HepG2 (cell line): ENCODE measurements around the gene FGA. TPM values are rescaled to one million over a fixed set of nuclear protein-coding genes. Genes with fewer than 3 reads are reported as not detected.

Source experiments
- BRD4 ChIP-seq: sonication (generic); formaldehyde crosslinking; IDR thresholded peaks from 2 replicates; pipeline ENCODE4 v1.4.0; 2020; ENCODE audit warnings: missing genetic modification reagents
- CCDC6 ChIP-seq: sonication (generic); formaldehyde crosslinking; IDR thresholded peaks from 2 replicates; pipeline ENCODE4 v1.8.1; 2022; ENCODE audit warnings: mild to moderate bottlenecking, missing genetic modification reagents, moderate library complexity
- FOXJ3 ChIP-seq: sonication (generic); formaldehyde crosslinking; IDR thresholded peaks from 2 replicates; pipeline ENCODE4 v1.4.0; 2020; ENCODE audit warnings: missing genetic modification reagents, mild to moderate bottlenecking, borderline replicate concordance
- FOXK1 ChIP-seq: sonication (generic); formaldehyde crosslinking; IDR thresholded peaks from 2 replicates; pipeline ENCODE4 v1.4.0; 2020; ENCODE audit warnings: low read depth, missing genetic modification reagents, borderline replicate concordance
- FOXO1 ChIP-seq: sonication (generic); formaldehyde crosslinking; IDR thresholded peaks from 2 replicates; pipeline ENCODE4 v1.4.0; 2020; ENCODE audit warnings: missing genetic modification reagents
- GABPA ChIP-seq, 2 experiments: IDR thresholded peaks; 2 replicates each; pipeline ENCODE4 v1.6.1; 2011 to 2016; ENCODE audit warnings: low read depth in 2 of 2, low read length in 1 of 2, missing biosample characterization in 1 of 2, missing genetic modification characterization in 1 of 2
- HDAC2 ChIP-seq: sonication (generic); formaldehyde crosslinking; IDR thresholded peaks from 2 replicates; pipeline ENCODE4 v1.4.0; 2020; ENCODE audit warnings: missing genetic modification reagents
- MEIS2 ChIP-seq: sonication (generic); formaldehyde crosslinking; IDR thresholded peaks from 2 replicates; pipeline ENCODE4 v1.9.0; 2021; ENCODE audit warnings: mild to moderate bottlenecking, missing genetic modification reagents
- MIER2 ChIP-seq: IDR thresholded peaks from 2 replicates; pipeline ENCODE4 v1.6.1; 2016; ENCODE audit warnings: missing biosample characterization, missing genetic modification reagents
- NFATC3 ChIP-seq: sonication (generic); formaldehyde crosslinking; IDR thresholded peaks from 2 replicates; pipeline ENCODE4 v1.5.1; 2020; ENCODE audit warnings: mild to moderate bottlenecking, missing genetic modification reagents
- NPAS2 ChIP-seq: sonication (generic); formaldehyde crosslinking; IDR thresholded peaks from 2 replicates; pipeline ENCODE4 v1.8.0; 2022; ENCODE audit warnings: mild to moderate bottlenecking, missing genetic modification reagents, borderline replicate concordance
- PRMT3 ChIP-seq: sonication (generic); formaldehyde crosslinking; IDR thresholded peaks from 2 replicates; pipeline ENCODE4 v1.8.1; 2022; ENCODE audit warnings: low read depth, mild to moderate bottlenecking, moderate library complexity, missing genetic modification reagents, borderline replicate concordance
- SETDB1 ChIP-seq: sonication (generic); formaldehyde crosslinking; IDR thresholded peaks from 2 replicates; pipeline ENCODE4 v1.5.1; 2020; ENCODE audit warnings: missing genetic modification reagents, mild to moderate bottlenecking, borderline replicate concordance
- SOX6 ChIP-seq, 2 experiments: fragments of 450-650 bp in 1 of 2; sonication (generic) in 1 of 2; formaldehyde crosslinking in 1 of 2; IDR thresholded peaks; 2 replicates each; pipeline versions ENCODE4 v1.4.0 to v1.6.1; 2017 to 2020; ENCODE audit warnings: antibody characterized with exemption in 1 of 2, mild to moderate bottlenecking in 1 of 2, missing genetic modification reagents in 1 of 2
- TAF1 ChIP-seq: sonication (generic); formaldehyde crosslinking; IDR thresholded peaks from 2 replicates; pipeline ENCODE4 v1.4.0; 2020; ENCODE audit warnings: missing genetic modification reagents
- TSC22D2 ChIP-seq: sonication (generic); formaldehyde crosslinking; IDR thresholded peaks from 2 replicates; pipeline ENCODE4 v1.5.1; 2020; ENCODE audit warnings: missing genetic modification reagents, mild to moderate bottlenecking, borderline replicate concordance
- WIZ ChIP-seq: sonication (generic); formaldehyde crosslinking; IDR thresholded peaks from 2 replicates; pipeline ENCODE4 v1.5.1; 2020; ENCODE audit warnings: mild to moderate bottlenecking, missing genetic modification reagents
- ZFP37 ChIP-seq: sonication (generic); formaldehyde crosslinking; IDR thresholded peaks from 2 replicates; pipeline ENCODE4 v1.4.0; 2020; ENCODE audit warnings: missing genetic modification reagents, borderline replicate concordance
- ZNF205 ChIP-seq: IDR thresholded peaks from 2 replicates; pipeline ENCODE4 v1.6.1; 2018; ENCODE audit warnings: missing biosample characterization, missing genetic modification reagents
- ZNF30 ChIP-seq: sonication (generic); formaldehyde crosslinking; IDR thresholded peaks from 2 replicates; pipeline ENCODE4 v1.5.0; 2020; ENCODE audit warnings: mild to moderate bottlenecking, missing genetic modification reagents
- ZNF331 ChIP-seq: sonication (generic); formaldehyde crosslinking; IDR thresholded peaks from 2 replicates; pipeline ENCODE4 v1.4.0; 2020; ENCODE audit warnings: missing genetic modification reagents
- ZNF468 ChIP-seq: sonication (generic); formaldehyde crosslinking; IDR thresholded peaks from 2 replicates; pipeline ENCODE4 v1.8.0; 2022; ENCODE audit warnings: mild to moderate bottlenecking, moderate library complexity, missing genetic modification reagents
- ZNF572 ChIP-seq: sonication (generic); formaldehyde crosslinking; IDR thresholded peaks from 2 replicates; pipeline ENCODE4 v1.5.1; 2020; ENCODE audit warnings: mild to moderate bottlenecking, missing genetic modification reagents
- ZNF605 ChIP-seq: sonication (generic); formaldehyde crosslinking; IDR thresholded peaks from 2 replicates; pipeline ENCODE4 v1.8.0; 2022; ENCODE audit warnings: mild to moderate bottlenecking, missing genetic modification reagents
- ZNF816 ChIP-seq: sonication (generic); formaldehyde crosslinking; IDR thresholded peaks from 2 replicates; pipeline ENCODE4 v1.8.0; 2022; ENCODE audit warnings: missing genetic modification reagents, mild to moderate bottlenecking, borderline replicate concordance
- ZSCAN9 ChIP-seq: IDR thresholded peaks from 2 replicates; pipeline ENCODE4 v1.6.1; 2016; ENCODE audit warnings: borderline replicate concordance
- ZZZ3 ChIP-seq: sonication (generic); formaldehyde crosslinking; IDR thresholded peaks from 2 replicates; pipeline ENCODE4 v1.4.0; 2020; ENCODE audit warnings: missing genetic modification reagents, mild to moderate bottlenecking, borderline replicate concordance
- polyA plus RNA-seq, 8 experiments: library from polyadenylated mRNA; depleted of rRNA in 3 of 8; stranded (reverse) in 7 of 8; unstranded in 1 of 8; fragments of >200 nt; fragmentation: Illumina TruSeq in 4 of 8; extraction: Trizol in 4 of 8; gene quantifications; 2 replicates each; pipeline versions ENCODE4 v1.2.1 to v1.2.3, GENCODE V29; 2011 to 2016; ENCODE audit warnings: low read depth in 4 of 8, missing spikeins in 1 of 8, mixed read lengths in 1 of 8; ENCODE audit not compliant: insufficient read depth in 1 of 8
- total RNA-seq, 5 experiments: library from RNA; depleted of rRNA; stranded (reverse); fragments of >200 nt; fragmentation: Illumina TruSeq; extraction: Trizol; gene quantifications; 2 replicates each; pipeline ENCODE4 v1.2.3, GENCODE V29; 2016; ENCODE audit warnings: low read depth in 1 of 5
- TF ChIP-seq, protein P1 (sequence below): IDR thresholded peaks from 2 replicates; pipeline ENCODE4 v1.6.1; 2016; ENCODE audit warnings: low read depth
- TF ChIP-seq, protein P2 (sequence below): sonication (generic); formaldehyde crosslinking; IDR thresholded peaks from 2 replicates; pipeline ENCODE4 v1.5.1; 2020; ENCODE audit warnings: mild to moderate bottlenecking, moderate library complexity, missing genetic modification reagents

Gene FGA
- total and polyA plus RNA-seq, 2 of the 13 experiments (the other 11 are each of a cell fraction or from before 2014, with no cell fraction given) = 640 to 1,523 TPM

DNA sequence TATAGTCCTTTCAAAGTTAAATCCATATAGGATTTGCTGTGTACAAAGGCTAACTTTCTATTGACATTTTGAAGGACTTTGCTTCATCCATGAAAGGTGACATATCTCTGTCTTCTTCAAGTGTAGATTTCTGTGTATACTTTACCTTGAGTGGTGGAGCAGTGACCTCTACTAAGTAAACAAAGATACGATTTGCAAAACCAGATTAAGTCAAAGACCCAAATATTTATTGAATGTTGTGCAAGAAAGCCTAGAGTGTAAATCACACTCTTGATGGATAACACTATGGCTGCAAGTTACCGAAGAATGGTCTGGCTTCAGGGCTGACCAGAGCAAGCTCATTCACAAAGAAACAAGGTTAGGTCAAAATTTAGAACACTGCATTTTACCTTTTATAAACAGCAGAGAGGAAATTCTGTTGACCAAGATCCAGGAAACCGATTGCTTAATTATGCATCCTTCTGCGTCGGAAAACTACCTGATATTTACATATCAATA is 27.3 kb upstream of the FGA start (continued):
- TF ChIP-seq CCDC6 = no peak
- 0 out of 2 replicates have a peak, but pooled peaks have one; percentile 70 for TF ChIP-seq BRD4 (CRISPR knock-in tag)
- 0 out of 2 replicates have a peak, but pooled peaks have one; percentile 82 for TF ChIP-seq ZSCAN9 (CRISPR knock-in tag)
- TF ChIP-seq, protein P1, sequence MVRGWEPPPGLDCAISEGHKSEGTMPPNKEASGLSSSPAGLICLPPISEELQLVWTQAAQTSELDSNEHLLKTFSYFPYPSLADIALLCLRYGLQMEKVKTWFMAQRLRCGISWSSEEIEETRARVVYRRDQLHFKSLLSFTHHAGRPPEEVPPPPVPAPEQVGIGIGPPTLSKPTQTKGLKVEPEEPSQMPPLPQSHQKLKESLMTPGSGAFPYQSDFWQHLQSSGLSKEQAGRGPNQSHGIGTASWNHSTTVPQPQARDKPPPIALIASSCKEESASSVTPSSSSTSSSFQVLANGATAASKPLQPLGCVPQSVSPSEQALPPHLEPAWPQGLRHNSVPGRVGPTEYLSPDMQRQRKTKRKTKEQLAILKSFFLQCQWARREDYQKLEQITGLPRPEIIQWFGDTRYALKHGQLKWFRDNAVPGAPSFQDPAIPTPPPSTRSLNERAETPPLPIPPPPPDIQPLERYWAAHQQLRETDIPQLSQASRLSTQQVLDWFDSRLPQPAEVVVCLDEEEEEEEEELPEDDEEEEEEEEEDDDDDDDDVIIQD = peak; percentile 95
- peak; percentile 89; the same call in 1 of the 2 replicates for TF ChIP-seq ZNF205 (CRISPR knock-in tag)
- peak; percentile 85 for TF ChIP-seq ZNF331
- TF ChIP-seq, protein P2, sequence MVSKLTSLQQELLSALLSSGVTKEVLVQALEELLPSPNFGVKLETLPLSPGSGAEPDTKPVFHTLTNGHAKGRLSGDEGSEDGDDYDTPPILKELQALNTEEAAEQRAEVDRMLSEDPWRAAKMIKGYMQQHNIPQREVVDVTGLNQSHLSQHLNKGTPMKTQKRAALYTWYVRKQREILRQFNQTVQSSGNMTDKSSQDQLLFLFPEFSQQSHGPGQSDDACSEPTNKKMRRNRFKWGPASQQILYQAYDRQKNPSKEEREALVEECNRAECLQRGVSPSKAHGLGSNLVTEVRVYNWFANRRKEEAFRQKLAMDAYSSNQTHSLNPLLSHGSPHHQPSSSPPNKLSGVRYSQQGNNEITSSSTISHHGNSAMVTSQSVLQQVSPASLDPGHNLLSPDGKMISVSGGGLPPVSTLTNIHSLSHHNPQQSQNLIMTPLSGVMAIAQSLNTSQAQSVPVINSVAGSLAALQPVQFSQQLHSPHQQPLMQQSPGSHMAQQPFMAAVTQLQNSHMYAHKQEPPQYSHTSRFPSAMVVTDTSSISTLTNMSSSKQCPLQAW = peak; percentile 91
- no peak for TF ChIP-seq GABPA (IDR thresholded peaks at IDR 0.05; ENCODE audit: low read depth, low read length)
- peak; percentile 54; the same call in 1 of the 2 replicates for TF ChIP-seq GABPA (CRISPR knock-in tag; IDR thresholded peaks at IDR 0.05; ENCODE audit: low read depth)
- TF ChIP-seq ZNF468 (CRISPR knock-in tag) = no peak
- TF ChIP-seq ZNF30 = no peak
- peak; percentile 88 for TF ChIP-seq TSC22D2 (CRISPR knock-in tag)
- peak; percentile 100 for TF ChIP-seq FOXK1 (CRISPR knock-in tag)
- no peak for TF ChIP-seq WIZ
- TF ChIP-seq MEIS2 (CRISPR knock-in tag) = peak; percentile 98
- no peak for TF ChIP-seq ZZZ3 (CRISPR knock-in tag)
- no peak for TF ChIP-seq NPAS2 (CRISPR knock-in tag)
- TF ChIP-seq NFATC3 (CRISPR knock-in tag) = no peak
- TF ChIP-seq PRMT3 (CRISPR knock-in tag) = no peak
- TF ChIP-seq SOX6 (IDR thresholded peaks at IDR 0.05) = no peak
- TF ChIP-seq SOX6 (CRISPR knock-in tag; IDR thresholded peaks at IDR 0.05) = peak; percentile 99
- no peak for TF ChIP-seq ZNF572 (CRISPR knock-in tag)
- peak; percentile 100 for TF ChIP-seq FOXJ3 (CRISPR knock-in tag)
- peak; percentile 100 for TF ChIP-seq HDAC2 (CRISPR knock-in tag)
- TF ChIP-seq FOXO1 (CRISPR knock-in tag) = peak; percentile 98
- peak; percentile 76 for TF ChIP-seq MIER2
- no peak for TF ChIP-seq SETDB1
- TF ChIP-seq TAF1 (CRISPR knock-in tag) = no peak
- peak; percentile 91; the same call in 1 of the 2 replicates for TF ChIP-seq ZNF816 (CRISPR knock-in tag)
- no peak for TF ChIP-seq ZFP37 (CRISPR knock-in tag)
- no peak for TF ChIP-seq ZNF605 (CRISPR knock-in tag)
